Progenitor cell of endocrine pancreas (in vitro differentiated cells): ENCODE results near the gene SLC30A1. TPM values are rescaled to one million over a fixed set of nuclear protein-coding genes. Genes with fewer than 3 reads are reported as not detected.
"Not testable (repeated sequence)": the region's sequence is repeated elsewhere in the genome, so short reads cannot be mapped to it uniquely, and the experiment has no call there.

Source experiments
- DNase-seq: peaks from one replicate; pipeline ENCODE4 v3.0.0; 2021; ENCODE audit warnings: low spot score; ENCODE audit not compliant: unreplicated experiment
- H3K27ac Mint-ChIP-seq: 2 replicates; pipeline ENCODE4 v1.8.0; 2021; ENCODE audit warnings: mild to moderate bottlenecking, moderate library complexity, mixed read lengths
- H3K27me3 Mint-ChIP-seq: 2 replicates; pipeline ENCODE4 v1.8.0; 2021; ENCODE audit warnings: mixed read lengths
- H3K36me3 Mint-ChIP-seq: 2 replicates; pipeline ENCODE4 v1.8.0; 2022; ENCODE audit warnings: mixed read lengths; ENCODE audit not compliant: insufficient read depth
- H3K4me1 Mint-ChIP-seq: 2 replicates; pipeline ENCODE4 v1.8.0; 2021; ENCODE audit warnings: low read depth, mixed read lengths
- H3K4me3 Mint-ChIP-seq: 2 replicates; pipeline ENCODE4 v1.8.0; 2021; ENCODE audit warnings: low read depth, mild to moderate bottlenecking, moderate library complexity, mixed read lengths
- H3K9me3 Mint-ChIP-seq: 2 replicates; pipeline ENCODE4 v1.8.0; 2021; ENCODE audit warnings: low read depth, mixed read lengths
- CTCF ChIP-seq: fragments of 200-600 bp; sonication (generic); IDR thresholded peaks from one replicate; pipeline ENCODE4 v1.5.0; 2021; ENCODE audit warnings: antibody characterized with exemption, mild to moderate bottlenecking; ENCODE audit not compliant: unreplicated experiment
- total RNA-seq: library from RNA; stranded (reverse); gene quantifications from 2 replicates; pipeline ENCODE4 v1.2.1, GENCODE V29; 2021

SLC30A1 gene
- total RNA-seq, 1 donor from 2014 or later: 9.3 TPM

- TF ChIP-seq CTCF: no peak
- Mint-ChIP-seq H3K4me3 (no peak overlapping the region), H3K27me3 (no peaks in the 10 kb centered on the region), H3K27ac (no peak overlapping the region), H3K36me3 (peaks cover 7% of the 10 kb centered on the region), H3K4me1 (peaks cover 9% of the 10 kb centered on the region), H3K9me3 (no peaks in the 10 kb centered on the region)
- DNase-seq: no peak
Observed at GRCh38 chr1:211574705-211575104, 4.3 kb downstream of the SLC30A1 start.

GRCh38 chr1:211571998-211572397 lies 7.0 kb downstream of the SLC30A1 start:
- Mint-ChIP-seq H3K9me3 (no peaks in the 10 kb centered on the region), H3K27ac (no peak overlapping the region), H3K36me3 (peaks cover 7% of the 10 kb centered on the region), H3K4me1 (peaks cover 5% of the 10 kb centered on the region), H3K27me3 (no peaks in the 10 kb centered on the region), H3K4me3 (no peak overlapping the region)
- DNase-seq: no peak
- TF ChIP-seq CTCF: no peak

- not testable (repeated sequence) for DNase-seq, H3K36me3 Mint-ChIP-seq, H3K27me3 Mint-ChIP-seq, H3K4me1 Mint-ChIP-seq, H3K27ac Mint-ChIP-seq, H3K9me3 Mint-ChIP-seq, H3K4me3 Mint-ChIP-seq
Observed at GRCh38 chr1:211570378-211570777, 8.6 kb downstream of the SLC30A1 start.

GRCh38 chr1:211566431-211567025 lies 12.4 kb downstream of the SLC30A1 start:
- no peak for DNase-seq
- peaks cover 2% of the 10 kb centered on the region for H3K27me3 Mint-ChIP-seq
- H3K9me3 Mint-ChIP-seq: no peaks in the 10 kb centered on the region
- H3K36me3 Mint-ChIP-seq: no peaks in the 10 kb centered on the region
- H3K4me1 Mint-ChIP-seq: peaks cover 5% of the 10 kb centered on the region
- no peak overlapping the region for H3K4me3 Mint-ChIP-seq
- no peak overlapping the region for H3K27ac Mint-ChIP-seq
- TF ChIP-seq CTCF: no peak

GRCh38 chr1:211564084-211564483 lies 14.9 kb downstream of the SLC30A1 start:
- no peak for TF ChIP-seq CTCF
- H3K9me3 Mint-ChIP-seq: no peaks in the 10 kb centered on the region
- no peak overlapping the region for H3K27ac Mint-ChIP-seq
- peaks cover 7% of the 10 kb centered on the region for H3K4me1 Mint-ChIP-seq
- DNase-seq: no peak
- H3K36me3 Mint-ChIP-seq: no peaks in the 10 kb centered on the region
- no peak overlapping the region for H3K4me3 Mint-ChIP-seq
- peaks cover 2% of the 10 kb centered on the region for H3K27me3 Mint-ChIP-seq

- H3K27ac Mint-ChIP-seq: no peak overlapping the region
- H3K4me1 Mint-ChIP-seq: peaks cover 3% of the 10 kb centered on the region
- H3K36me3 Mint-ChIP-seq: no peaks in the 10 kb centered on the region
- no peak for DNase-seq
- no peaks in the 10 kb centered on the region for H3K9me3 Mint-ChIP-seq
- no peak overlapping the region for H3K4me3 Mint-ChIP-seq
- no peak for TF ChIP-seq CTCF
- H3K27me3 Mint-ChIP-seq: no peaks in the 10 kb centered on the region
Observed at GRCh38 chr1:211559222-211560010, 19.5 kb downstream of the SLC30A1 start.
